BLaER1 (cell line): ENCODE results near the gene STK11.
"Not testable (repeated sequence)": the region's sequence is repeated elsewhere in the genome, so short reads cannot be mapped to it uniquely, and the experiment has no call there.

Experiments used
- H3K27ac ChIP-seq: shearing (Covaris generic); formaldehyde crosslinking; 2 replicates; pipeline ENCODE4 v1.8.1; 2022
- H3K27me3 ChIP-seq: shearing (Covaris generic); formaldehyde crosslinking; 2 replicates; pipeline ENCODE4 v1.8.1; 2022
- H3K36me3 ChIP-seq: shearing (Covaris generic); formaldehyde crosslinking; 2 replicates; pipeline ENCODE4 v1.8.1; 2022
- H3K4me1 ChIP-seq: shearing (Covaris generic); formaldehyde crosslinking; 2 replicates; pipeline ENCODE4 v1.8.1; 2022
- H3K4me2 ChIP-seq: shearing (Covaris generic); formaldehyde crosslinking; 2 replicates; pipeline ENCODE4 v1.8.1; 2022
- H3K4me3 ChIP-seq: shearing (Covaris generic); formaldehyde crosslinking; 2 replicates; pipeline ENCODE4 v1.8.1; 2022
- H3K9ac ChIP-seq: shearing (Covaris generic); formaldehyde crosslinking; 2 replicates; pipeline ENCODE4 v1.8.1; 2022
- H3K9me3 ChIP-seq: shearing (Covaris generic); formaldehyde crosslinking; 2 replicates; pipeline ENCODE4 v1.8.1; 2022
- H4K20me1 ChIP-seq: shearing (Covaris generic); formaldehyde crosslinking; 2 replicates; pipeline ENCODE4 v1.8.1; 2022
- Cebpa-rat ChIP-seq: shearing (Covaris generic); IDR thresholded peaks from 2 replicates; pipeline ENCODE4 v1.8.1; 2022

The STK11 gene

GRCh38 chr19:1241417-1242095, 36.0 kb downstream of the STK11 start, which contains the start of gene ATP5F1D:
ATP5F1D (plus strand) TSS chr19:1241751; CDS start chr19:1241851, 100 bp downstream.
- H3K27ac ChIP-seq: peak within 1 kb of the TSS; percentile 95
- H4K20me1 ChIP-seq: peaks cover 42% of the 10 kb centered on the region
- H3K27me3 ChIP-seq: peaks cover 35% of the 10 kb centered on the region
- H3K9me3 ChIP-seq: no peaks in the 10 kb centered on the region
- peak within 1 kb of the TSS; percentile 98 for H3K4me2 ChIP-seq
- peak within 1 kb of the TSS; percentile 95 for H3K9ac ChIP-seq
- H3K36me3 ChIP-seq: peaks cover 13% of the 10 kb centered on the region; the same call in 1 of the 2 replicates
- H3K4me1 ChIP-seq: peaks cover 82% of the 10 kb centered on the region
- TF ChIP-seq Cebpa-rat: no peak
- peak within 1 kb of the TSS; percentile 95 for H3K4me3 ChIP-seq

DNA sequence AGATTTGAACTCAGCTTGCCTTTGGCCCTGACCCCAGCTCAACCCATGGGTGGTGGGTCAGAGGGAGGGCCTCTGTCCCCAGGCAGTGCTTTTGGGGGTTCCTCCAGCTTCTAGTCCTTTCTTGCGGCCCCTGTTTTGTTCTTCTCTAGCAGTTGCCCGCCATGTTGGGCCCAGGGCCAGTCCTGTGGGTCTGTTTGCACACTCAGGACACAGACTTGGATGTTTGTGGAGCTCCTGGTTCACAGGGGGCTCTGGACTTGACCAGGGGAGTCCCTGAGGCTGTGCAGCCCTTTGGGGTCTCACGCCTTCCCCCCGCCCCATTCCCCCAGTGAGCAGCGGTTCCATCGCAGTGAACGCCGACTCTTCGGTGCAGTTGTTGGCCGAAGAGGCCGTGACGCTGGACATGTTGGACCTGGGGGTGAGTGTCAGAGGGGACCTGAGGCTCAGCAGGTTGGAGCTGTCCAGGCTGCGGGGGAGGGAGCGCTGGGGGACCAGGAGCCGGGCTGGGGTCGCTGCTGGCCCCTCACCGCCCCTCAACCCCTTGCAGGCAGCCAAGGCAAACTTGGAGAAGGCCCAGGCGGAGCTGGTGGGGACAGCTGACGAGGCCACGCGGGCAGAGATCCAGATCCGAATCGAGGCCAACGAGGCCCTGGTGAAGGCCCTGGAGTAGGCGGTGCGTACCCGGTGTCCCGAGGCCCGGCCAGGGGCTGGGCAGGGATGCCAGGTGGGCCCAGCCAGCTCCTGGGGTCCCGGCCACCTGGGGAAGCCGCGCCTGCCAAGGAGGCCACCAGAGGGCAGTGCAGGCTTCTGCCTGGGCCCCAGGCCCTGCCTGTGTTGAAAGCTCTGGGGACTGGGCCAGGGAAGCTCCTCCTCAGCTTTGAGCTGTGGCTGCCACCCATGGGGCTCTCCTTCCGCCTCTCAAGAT, 38.5 kb downstream of the STK11 start:
- H3K4me1 ChIP-seq: peaks cover 78% of the 10 kb centered on the region
- peaks cover 13% of the 10 kb centered on the region; the same call in 1 of the 2 replicates for H3K36me3 ChIP-seq
- peak overlapping the region; percentile 95 for H3K9ac ChIP-seq
- no peak for TF ChIP-seq Cebpa-rat
- H3K9me3 ChIP-seq: no peaks in the 10 kb centered on the region
- peaks cover 10% of the 10 kb centered on the region for H3K27me3 ChIP-seq
- H3K4me2 ChIP-seq: peak overlapping the region; percentile 98
- H3K27ac ChIP-seq: peak overlapping the region; percentile 61
- H3K4me3 ChIP-seq: peak overlapping the region; percentile 95
- peaks cover 35% of the 10 kb centered on the region for H4K20me1 ChIP-seq

- Histone ChIP-seq H3K4me2 (peak overlapping the region; percentile 98), H3K27ac (peak overlapping the region; percentile 61), H3K9me3 (no peaks in the 10 kb centered on the region), H4K20me1 (peaks cover 37% of the 10 kb centered on the region), H3K4me1 (peaks cover 72% of the 10 kb centered on the region), H3K9ac (peak overlapping the region; percentile 68), H3K36me3 (peaks cover 14% of the 10 kb centered on the region; the same call in 1 of the 2 replicates), H3K4me3 (peak overlapping the region; percentile 58), H3K27me3 (peaks cover 1% of the 10 kb centered on the region)
- no peak for TF ChIP-seq Cebpa-rat
These were observed 39.3 kb downstream of the STK11 start for GRCh38 chr19:1244693-1245451.

GRCh38 chr19:1245494-1246264, 40.1 kb downstream of the STK11 start:
- H3K4me1 ChIP-seq: peaks cover 68% of the 10 kb centered on the region
- H3K4me3 ChIP-seq: peak overlapping the region; percentile 58; the same call in 1 of the 2 replicates
- no peak for TF ChIP-seq Cebpa-rat
- H3K9ac ChIP-seq: 0 out of 2 replicates have a peak overlapping the region, but pooled peaks have one; percentile 68
- H3K9me3 ChIP-seq: no peaks in the 10 kb centered on the region
- H3K36me3 ChIP-seq: peaks cover 21% of the 10 kb centered on the region; the same call in 1 of the 2 replicates
- H3K4me2 ChIP-seq: peak overlapping the region; percentile 98
- no peaks in the 10 kb centered on the region for H3K27me3 ChIP-seq
- peak overlapping the region; percentile 61 for H3K27ac ChIP-seq
- peaks cover 44% of the 10 kb centered on the region for H4K20me1 ChIP-seq

- H3K27me3 ChIP-seq, H3K9ac ChIP-seq, H3K9me3 ChIP-seq: not testable (repeated sequence)
- peak overlapping the region; percentile 26; the same call in 1 of the 2 replicates for H3K27ac ChIP-seq
- peaks cover 47% of the 10 kb centered on the region for H4K20me1 ChIP-seq
- H3K4me3 ChIP-seq: 0 out of 2 replicates have a peak overlapping the region, but pooled peaks have one; percentile 22
- H3K4me1 ChIP-seq: peaks cover 60% of the 10 kb centered on the region
- H3K36me3 ChIP-seq: peaks cover 23% of the 10 kb centered on the region
- peak overlapping the region; percentile 98 for H3K4me2 ChIP-seq
These were observed 40.9 kb downstream of the STK11 start for GRCh38 chr19:1246265-1247087.

GRCh38 chr19:1247748-1248138, 42.2 kb downstream of the STK11 start:
- H3K9me3 ChIP-seq: no peaks in the 10 kb centered on the region
- peak overlapping the region; percentile 46; the same call in 1 of the 2 replicates for H3K27ac ChIP-seq
- peaks cover 52% of the 10 kb centered on the region for H4K20me1 ChIP-seq
- H3K4me3 ChIP-seq: peak overlapping the region; percentile 99
- peak overlapping the region; percentile 84 for H3K4me2 ChIP-seq
- H3K27me3 ChIP-seq: no peaks in the 10 kb centered on the region
- peaks cover 52% of the 10 kb centered on the region for H3K4me1 ChIP-seq
- H3K9ac ChIP-seq: peak overlapping the region; percentile 86; the same call in 1 of the 2 replicates
- no peak for TF ChIP-seq Cebpa-rat
- peaks cover 28% of the 10 kb centered on the region for H3K36me3 ChIP-seq

DNA sequence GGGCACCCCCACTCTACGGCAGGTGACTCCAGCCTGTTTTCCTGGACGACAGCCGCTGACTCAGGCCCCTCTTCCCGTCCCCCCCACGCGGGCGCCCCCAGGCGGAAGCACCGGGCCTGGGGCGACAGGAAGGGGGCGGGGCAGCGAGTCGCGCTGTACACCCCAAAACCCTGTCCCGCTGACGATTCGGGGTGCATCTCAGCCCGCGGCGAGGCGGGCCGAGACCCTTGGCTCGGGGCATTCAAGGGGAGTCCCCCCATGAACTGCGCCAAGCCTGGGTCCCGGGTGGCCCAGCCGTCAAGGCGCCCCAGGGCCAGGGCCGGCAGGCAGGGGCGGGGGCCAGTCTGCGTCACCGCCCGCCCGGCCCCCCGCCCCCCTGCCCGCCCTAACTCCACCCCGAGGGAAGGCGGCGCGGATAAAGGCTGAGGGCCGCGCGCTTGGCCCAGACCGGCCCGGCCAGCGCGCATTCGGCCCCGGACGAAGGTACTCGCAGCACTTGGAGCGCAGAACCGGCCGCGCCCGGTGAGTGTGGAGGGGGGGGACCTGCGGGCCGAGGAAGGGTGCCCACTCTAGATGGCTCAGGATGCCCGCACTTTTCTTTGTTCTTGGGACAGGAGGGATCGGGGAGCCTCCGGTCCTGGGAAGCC, 42.7 kb downstream of the STK11 start, which contains the start of gene MIDN:
Gene MIDN, plus strand, starts transcription at position 445 of the 647 bp plus-strand sequence. CDS start 1,714 bp downstream, outside the sequence.
- H3K4me2 ChIP-seq: peak within 1 kb of the TSS; percentile 84
- no peaks in the 10 kb centered on the region for H3K9me3 ChIP-seq
- H3K27me3 ChIP-seq: no peaks in the 10 kb centered on the region
- H3K4me3 ChIP-seq: peak within 1 kb of the TSS; percentile 99
- H3K36me3 ChIP-seq: peaks cover 25% of the 10 kb centered on the region
- peak within 1 kb of the TSS; percentile 91 for H3K27ac ChIP-seq
- TF ChIP-seq Cebpa-rat: no peak
- H3K4me1 ChIP-seq: peaks cover 47% of the 10 kb centered on the region
- peak within 1 kb of the TSS; percentile 86 for H3K9ac ChIP-seq
- peaks cover 49% of the 10 kb centered on the region for H4K20me1 ChIP-seq
